ENCODE results near the gene XCL2.
"Not testable (repeated sequence)": the region's sequence is repeated elsewhere in the genome, so short reads cannot be mapped to it uniquely, and the experiment has no call there.

XCL2 gene

DNA sequence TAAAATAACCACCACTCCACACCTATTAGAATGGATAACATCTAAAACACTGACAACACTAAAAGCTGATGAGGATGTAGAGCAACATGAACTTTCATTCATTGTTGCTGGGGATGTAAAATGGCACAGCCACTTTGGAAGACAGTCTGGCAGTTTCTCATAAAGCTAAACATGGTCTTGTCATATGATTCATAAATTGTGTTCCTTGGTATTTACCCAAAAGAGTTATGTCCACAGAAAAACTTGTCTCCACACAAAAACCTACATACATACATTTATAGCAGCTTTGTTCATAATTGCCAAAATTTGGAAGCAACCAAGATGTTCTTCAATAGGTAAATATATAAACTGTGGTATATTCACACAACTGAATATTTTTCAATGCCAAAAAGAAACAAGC lies 16.6 kb upstream of the XCL2 start:
- no peak for DNase-seq (ENCODE audit: low read depth in 1 of 2, low spot score in 1 of 2)

DNA sequence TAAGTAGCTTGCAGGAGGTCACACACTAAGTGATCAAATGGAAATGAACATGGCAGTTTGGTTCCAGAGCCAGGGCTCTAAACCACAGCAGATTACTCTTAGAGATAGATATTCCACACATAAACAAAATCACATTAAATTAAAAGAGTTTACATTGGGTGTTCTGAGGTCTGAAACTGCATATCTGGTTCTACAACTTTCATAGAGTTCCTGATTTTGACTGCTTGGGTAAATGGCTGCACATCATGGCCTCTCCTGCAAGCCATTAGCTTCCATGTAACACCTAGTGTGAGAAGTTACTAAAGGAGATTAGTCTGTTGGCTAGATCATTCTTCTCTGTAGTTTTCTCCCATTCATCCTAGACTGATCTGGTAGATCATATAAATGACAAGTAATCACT lies 12.8 kb upstream of the XCL2 start:
- DNase-seq (ENCODE audit: low read depth in 1 of 2, low spot score in 1 of 2): no peak

DNA sequence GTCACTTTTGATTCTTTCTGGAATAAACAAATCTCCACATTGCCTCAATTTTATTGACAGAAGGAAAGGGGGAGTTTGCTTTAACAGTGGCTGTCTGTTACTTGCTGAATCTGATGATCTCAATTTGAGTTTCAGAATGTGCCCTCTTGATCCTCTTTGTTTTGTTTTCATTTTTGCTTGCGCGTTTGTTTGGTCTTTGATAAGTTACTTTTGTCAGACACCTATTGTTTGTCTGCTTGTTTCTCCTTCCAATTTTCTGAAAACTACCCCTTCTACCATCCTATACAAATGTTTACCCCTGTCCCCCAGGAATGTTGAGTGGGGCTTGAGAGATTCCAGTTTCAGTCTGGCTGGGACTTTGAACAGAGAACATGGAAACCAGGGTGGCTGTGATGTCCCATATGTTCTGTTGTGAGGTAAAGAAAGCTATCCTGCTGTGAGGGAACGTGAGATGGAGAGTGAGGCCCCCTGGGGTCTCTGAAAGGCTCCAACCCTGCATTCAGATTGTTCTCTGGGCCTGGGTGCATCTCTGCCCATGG lies 11.8 kb upstream of the XCL2 start:
- DNase-seq (ENCODE audit: low read depth in 1 of 2, low spot score in 1 of 2): no peak

DNA sequence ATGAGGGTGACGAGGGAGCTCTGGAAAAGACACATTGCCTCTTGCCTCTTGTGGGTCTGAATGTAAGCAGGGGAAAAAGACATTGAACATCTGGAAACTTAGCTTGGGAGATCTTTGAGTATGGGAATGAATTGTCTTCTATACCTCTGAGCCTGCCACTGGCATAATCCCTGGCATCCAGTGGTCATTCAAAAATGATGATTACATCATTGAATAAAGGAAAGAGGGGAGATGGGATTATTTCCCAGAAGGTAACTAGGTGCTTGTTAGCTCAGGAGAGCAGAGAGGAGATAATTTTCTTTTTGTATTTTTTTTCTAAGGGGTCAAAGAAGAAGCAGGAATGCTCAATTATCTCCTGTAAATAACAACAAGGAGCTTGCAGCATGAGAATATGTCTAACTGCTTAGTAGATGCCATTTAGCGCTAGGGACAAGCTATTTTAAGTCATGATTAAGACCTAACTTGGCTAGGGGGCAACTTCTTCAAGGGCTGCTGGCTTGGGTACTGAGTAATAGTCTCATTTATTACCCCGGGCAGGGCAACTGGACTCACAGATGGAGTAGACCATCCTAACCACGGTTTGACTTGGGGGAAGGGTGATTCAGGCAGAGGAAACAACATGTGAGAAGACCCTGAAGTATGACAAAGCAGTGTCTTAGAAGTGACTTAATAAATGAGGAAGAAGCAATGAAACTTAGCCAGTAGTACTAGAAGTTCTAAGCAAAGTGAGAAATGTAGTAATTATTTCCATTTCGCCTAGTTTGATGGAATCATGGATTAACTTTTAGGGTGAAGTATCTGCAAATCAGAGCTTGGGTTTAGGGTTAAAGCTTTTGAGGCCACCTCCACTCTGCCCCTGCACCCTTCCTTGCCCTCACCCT lies 11.0 kb upstream of the XCL2 start:
- no peak for DNase-seq (ENCODE audit: low read depth in 1 of 2, low spot score in 1 of 2)

DNA sequence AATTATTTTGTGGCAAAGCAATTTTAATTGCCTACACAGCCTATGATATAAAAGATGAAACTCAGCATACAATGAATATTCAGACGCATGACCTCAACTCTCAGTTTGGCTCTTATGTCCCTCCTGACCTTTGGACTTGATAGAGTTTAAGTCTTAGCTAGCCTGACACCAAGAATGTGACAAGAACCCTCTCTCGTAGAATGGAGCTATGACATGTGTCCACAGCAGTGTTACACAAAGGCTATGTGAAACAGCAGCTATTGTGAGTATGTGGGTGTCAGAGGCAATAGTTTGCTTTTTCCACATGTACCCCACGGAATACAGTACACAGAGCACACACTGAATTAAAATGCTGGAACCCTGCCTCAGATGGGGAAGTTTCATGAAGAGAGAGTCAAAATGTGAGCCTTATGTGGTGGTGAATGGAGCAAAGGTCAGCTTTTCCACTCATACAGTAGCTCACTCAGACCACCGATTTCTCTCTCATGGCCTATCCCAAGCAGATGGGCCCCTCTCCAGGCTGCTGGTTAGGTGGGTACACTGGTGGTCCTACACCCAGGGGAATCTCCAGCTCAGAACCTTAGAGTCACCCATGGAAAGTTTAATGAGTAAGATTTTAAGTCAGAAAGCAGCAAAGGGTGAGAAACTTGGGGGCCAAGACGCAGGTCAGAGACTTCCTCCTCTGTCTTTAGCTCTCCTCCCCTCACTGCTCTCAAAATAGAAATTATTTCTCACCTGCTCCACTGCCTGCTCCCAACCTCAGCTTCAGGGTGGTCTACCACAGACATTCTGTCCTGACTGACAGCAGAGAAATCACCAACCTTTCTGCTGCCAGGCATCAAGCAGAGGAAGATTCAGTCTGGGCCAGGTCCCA lies 10.1 kb upstream of the XCL2 start:
- no peak for DNase-seq (ENCODE audit: low read depth in 1 of 2, low spot score in 1 of 2)

DNA sequence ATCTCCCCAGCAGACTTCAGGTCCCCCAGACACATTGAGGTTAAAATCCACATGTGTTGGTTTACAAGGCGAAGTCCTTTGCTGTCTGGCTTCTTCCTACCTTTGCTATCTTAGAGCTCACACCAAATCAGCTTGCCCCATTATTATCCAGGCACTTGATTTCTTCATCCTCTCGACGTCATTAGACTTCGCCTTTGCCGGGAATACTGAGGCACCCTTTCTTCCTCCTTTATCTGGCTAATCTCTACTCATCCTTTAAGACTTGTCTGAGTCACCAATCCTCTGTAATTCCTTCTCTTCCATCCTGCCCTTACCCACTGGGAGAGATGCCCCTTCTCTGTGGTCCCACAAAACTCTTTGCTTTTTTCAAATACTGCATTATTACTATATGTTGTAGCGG lies 9.2 kb upstream of the XCL2 start:
- no peak for DNase-seq (ENCODE audit: low read depth in 1 of 2, low spot score in 1 of 2)

DNA sequence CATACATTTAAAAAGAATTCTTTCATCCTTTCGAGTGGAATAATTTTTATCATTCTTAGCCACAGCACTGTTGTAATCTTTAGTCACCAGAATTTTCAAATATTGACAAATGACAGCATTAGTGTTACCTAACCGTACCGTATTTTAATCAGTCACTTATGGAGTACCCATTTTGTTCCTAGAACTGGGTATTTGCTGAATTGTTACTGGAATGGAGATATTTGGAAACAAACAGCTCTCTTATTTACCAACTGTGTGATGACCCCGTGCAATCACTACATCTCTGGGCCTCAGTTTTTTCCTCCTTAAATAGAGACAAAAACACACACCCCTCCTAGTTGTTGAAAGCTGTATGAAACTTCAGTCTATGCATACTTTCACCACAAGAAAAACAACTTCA lies 7.9 kb upstream of the XCL2 start:
- no peak for DNase-seq (ENCODE audit: low read depth in 1 of 2, low spot score in 1 of 2)

DNA sequence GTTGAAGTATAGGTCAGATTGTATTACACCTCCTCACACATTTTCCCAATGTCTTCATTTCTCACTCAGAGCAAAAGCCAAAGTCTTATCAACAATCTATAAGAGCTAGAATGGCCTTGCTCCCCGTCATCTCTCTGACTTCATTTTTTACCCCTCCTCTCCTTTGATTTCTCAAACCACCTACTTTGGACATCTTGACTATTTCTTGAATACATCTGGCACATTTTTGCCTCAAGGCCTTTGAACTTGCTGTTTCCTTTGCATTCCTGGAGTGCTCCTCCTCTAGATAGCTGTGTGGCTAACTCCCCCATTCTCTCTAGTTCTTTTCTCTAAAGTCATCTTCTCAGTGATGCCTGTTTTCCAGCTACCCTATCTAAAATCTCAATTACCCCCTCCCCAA lies 7.2 kb upstream of the XCL2 start:
- DNase-seq (ENCODE audit: low read depth in 1 of 2, low spot score in 1 of 2): no peak

DNA sequence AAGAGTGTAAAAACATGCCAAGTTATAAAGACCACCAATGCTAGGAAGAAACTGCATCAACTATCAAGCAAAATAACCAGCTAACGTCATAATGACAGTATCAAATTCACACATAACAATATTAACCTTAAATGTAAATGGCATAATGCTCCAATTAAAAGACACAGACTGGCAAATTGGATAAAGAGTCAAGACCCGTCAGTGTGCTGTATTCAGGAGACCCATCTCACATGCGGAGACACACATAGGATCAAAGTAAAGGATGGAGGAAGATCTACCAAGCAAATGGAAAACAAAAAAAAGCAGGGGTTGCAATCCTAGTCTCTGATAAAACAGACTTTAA lies 2.7 kb upstream of the XCL2 start:
- DNase-seq (ENCODE audit: low read depth in 1 of 2, low spot score in 1 of 2): not testable (repeated sequence)

DNA sequence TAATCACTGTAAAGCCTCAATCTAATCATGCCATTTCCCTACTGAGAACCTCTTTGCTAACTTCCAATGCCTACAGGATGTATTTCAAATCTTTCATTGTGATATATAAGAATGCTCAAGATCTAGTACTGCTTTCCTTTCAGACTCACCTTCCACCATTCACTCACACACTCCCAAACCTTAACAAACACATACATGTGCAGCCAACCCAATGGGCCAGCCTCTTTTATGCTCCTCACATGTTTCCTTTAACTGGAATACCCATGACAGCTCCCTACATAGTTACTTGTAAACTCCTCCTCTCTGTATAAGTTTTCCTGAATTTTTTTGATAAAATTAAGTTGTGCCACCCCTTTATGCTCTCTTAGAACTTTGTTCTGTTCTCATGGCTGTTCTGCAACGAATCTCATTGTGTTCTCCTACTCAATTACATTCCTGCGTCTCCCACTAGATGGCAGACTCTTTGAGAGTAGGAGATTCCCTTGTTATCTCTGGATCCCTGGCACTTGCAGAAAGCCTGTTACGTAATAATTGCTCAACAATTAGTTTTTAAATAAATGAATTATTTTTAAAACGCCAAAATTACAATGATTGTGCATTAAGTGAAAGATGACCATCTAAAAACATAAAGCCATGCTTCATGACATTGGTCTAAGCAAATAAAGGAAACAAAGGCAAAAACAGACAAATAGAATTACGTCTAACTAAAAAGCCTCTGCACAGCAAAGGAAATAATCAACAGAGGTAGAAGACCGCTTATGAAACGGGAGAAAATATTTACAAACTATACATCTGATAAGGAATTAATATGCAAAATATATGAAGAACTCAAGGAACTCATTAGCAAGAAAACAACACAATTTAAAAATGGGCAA lies 2.1 kb upstream of the XCL2 start:
- DNase-seq (ENCODE audit: low read depth in 1 of 2, low spot score in 1 of 2): not testable (repeated sequence)

DNA sequence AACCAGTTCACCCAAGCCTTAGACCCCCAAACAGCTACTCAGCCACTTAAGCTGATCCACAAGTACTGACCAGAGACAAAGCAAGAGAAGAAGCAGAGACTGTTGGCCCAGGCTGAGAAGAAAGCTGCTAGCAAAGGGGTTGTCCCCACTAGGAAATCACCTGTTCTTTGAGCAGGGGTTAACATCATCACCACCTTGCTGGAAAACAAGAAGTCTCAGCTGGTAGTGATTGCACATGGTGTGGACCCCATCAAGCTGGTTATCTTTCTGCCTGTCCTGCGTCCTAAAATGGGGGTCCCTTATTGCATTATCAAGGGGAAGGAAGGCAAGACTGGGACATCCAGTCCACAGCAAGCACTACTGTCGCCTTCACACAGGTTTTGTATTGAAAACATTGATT lies 819 bp downstream of the XCL2 start:
- DNase-seq (ENCODE audit: low read depth in 1 of 2, low spot score in 1 of 2): not testable (repeated sequence)

DNA sequence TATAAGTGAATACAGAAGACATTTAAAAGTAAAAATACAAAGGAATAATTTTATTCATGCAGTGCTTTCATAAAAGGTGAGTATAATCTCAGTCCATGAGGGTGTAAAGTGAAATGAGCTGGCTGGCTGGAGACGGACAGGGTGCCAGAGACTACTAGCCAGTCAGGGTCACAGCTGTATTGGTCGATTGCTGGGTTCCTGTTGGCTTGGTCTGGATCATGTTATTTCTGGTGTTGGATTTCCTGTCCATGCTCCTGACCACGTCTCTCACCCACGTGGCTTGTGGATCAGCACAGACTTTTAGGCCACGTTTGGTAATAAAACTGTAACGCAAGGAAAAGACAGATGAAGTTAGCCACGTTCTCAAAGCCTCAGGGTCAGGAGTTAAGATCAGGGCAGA lies 3.0 kb downstream of the XCL2 start:
- not testable (repeated sequence) for DNase-seq (ENCODE audit: low read depth in 1 of 2, low spot score in 1 of 2)

DNA sequence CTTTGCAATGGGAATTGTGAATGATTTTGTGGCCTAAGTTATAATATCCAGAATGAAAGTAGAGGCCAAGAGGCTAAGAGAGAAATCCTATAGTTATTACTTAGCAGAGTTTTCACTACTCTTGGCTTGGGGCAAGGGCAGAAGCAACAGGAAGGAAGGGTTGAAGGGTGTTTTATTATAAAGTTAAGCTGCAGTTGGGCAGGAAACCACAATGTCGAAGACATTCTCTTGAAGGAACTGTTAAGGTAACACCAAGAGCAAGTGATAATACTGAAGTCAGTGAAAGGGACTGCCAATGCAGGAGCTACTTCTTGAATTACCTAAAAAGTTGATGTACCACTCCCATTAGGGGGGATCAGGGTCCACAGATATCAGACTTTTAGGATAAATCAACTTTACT lies 8.3 kb downstream of the XCL2 start:
- DNase-seq (ENCODE audit: low read depth in 1 of 2, low spot score in 1 of 2): no peak

DNA sequence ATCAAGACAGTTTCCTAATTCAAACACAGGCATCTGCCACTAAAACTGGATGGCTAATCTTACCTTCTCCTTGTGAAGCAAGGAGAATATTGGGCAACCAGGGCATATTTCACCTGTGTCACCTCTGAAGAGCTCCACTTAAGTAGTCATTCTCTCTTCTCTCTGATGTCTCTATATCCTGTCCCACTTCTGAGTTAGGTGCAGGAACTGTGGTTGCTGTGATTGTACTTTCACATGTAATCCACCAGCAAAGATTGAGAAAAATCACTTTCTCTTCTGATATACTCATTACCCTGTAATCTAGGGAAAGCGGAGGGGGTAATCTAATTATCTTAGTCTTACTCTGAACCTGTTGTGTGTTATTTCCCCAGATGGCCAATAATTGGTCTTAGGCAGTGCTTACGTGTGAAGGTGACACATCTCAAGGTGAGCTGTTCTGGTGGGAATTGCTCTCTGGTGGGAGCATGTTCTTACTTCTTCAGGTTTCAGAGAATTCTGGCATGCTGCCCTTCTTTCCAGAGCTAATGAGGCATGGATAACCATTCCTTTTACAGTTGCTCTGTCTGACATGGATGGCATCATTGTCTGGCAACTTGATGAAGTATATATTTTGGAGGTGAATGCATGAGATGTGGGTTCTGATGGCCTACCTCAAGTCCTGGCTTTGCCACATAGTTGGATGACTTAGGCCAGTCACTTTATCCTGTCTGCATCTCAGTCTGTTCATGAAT lies 12.0 kb downstream of the XCL2 start:
- no peak for DNase-seq (ENCODE audit: low read depth in 1 of 2, low spot score in 1 of 2)

DNA sequence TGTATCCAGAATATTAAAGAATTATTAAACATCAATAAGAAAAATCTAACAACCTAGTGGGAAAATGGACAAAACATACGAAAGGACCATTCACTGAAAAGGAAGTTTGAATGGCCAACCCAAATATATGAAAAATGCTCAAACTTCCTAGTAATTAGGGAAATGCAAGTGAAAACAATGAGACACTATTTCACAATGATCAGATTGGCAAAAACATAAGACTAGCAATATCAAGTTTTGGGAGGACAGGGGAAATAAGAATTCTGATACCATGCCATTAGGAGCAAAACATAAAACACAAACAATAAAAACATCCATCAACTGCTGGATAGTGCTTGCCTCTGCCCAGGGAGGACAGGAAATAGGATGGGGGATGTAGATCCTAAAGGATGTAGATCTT lies 14.3 kb downstream of the XCL2 start:
- DNase-seq (ENCODE audit: low read depth in 1 of 2, low spot score in 1 of 2): no peak

DNA sequence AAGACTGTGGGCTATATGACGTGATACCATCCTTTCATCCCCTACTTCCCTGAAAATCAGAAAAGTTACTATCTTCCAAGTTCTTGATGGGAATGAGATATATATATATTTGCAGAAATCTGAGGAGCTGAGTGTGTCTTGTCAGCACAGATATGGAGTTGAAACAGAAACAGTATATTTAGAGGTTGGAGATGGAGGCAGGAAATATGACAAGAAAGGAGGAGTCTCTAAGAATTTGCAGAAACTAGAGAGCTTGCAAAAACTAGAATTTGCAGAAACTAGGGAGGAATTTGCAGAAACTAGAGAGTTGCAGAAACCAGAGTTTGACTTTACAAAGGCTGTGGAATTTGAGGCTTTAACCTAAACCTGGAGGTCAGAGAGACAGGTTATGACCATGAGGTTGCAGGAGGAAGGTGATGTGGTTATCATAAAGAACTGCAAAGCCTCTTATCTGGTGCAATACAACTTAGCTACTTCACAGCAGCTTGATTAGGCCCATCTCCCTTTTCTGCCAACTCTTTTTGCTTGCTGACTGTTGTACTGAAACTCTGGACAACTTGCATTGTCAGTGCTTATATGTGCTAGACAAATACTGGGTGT lies 22.3 kb downstream of the XCL2 start:
- no peak for DNase-seq (ENCODE audit: low read depth in 1 of 2, low spot score in 1 of 2)

DNA sequence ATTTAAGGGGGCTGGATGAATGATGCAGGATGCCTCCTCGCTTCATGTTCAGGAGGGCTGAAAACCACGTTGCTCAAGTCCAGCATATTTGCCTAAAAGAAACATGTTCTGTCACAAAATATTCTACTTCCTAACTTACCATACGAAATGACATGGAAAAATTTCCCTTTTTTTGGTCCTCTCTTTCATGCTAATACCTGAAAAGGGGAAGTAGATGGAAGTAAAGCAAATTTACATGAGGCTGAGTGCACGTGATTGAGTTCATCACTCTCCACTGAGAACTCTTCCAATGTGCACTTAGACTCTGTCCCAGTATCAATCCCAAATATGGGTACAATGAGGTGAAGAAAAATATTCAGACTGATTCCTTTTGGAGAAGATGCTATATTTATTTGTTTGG lies 23.0 kb downstream of the XCL2 start:
- DNase-seq (ENCODE audit: low read depth in 1 of 2, low spot score in 1 of 2): no peak

DNA sequence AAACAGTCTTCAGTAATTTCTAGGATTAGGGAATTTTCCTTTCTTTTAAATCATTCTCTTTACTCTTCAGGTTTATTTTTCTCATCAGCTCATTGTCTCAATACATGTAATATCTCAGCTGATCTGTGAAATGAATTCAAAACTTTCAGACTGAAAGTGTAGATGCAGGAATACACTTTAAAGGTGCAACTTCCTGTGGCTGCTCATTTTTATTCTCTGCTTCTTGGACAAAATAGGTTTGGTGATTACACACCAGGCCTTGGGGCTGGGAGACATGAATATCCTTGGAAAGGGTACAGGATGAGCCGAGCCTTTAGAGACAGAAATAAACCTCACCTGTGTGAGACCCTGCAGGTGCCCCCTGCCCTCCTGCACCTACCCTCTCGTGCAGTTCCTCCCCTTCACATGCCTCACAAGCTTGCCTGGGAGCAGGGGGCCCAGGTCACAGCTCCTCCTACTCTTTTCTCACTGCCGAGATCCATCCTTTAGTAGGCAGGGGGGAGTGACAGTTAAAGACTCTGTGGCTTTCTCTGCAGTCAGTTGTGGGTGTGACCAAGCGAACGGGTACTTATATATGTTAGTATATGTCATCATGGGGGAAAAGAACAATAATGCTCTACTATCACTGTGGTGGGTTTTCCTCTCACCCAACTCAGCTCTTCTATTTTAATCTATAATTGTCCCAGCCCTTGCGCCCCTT lies 23.6 kb downstream of the XCL2 start:
- DNase-seq (ENCODE audit: low read depth in 1 of 2, low spot score in 1 of 2): peak in 1 of 2 donors; percentile 28

DNA sequence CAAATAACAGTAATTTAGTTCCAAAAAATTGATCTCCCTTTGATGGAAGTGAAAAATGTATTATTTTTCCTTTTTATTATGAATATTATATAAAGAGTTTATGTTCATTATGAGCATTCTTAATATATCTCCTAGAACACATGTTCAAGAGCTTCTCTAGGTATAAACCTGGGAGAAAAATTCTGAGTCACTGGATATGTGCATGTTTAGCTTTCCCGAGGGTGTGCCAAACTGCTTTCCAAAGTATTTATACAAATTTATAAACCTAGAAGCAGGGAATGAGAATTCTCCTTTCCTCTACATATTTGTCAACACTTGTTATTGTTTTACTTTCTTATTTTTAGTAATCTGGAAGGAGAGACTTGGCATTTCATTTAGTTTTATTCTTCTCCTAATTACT lies 25.0 kb downstream of the XCL2 start:
- DNase-seq (ENCODE audit: low read depth in 1 of 2, low spot score in 1 of 2): no peak

Measured in activated CD4-positive, alpha-beta T cell treated with anti-CD3 and anti-CD28 coated beads, Interleukin-2, amount 50 U/mL, for 24 hours (primary cell).